ENCODE results near the gene OGFOD3.

DNA sequence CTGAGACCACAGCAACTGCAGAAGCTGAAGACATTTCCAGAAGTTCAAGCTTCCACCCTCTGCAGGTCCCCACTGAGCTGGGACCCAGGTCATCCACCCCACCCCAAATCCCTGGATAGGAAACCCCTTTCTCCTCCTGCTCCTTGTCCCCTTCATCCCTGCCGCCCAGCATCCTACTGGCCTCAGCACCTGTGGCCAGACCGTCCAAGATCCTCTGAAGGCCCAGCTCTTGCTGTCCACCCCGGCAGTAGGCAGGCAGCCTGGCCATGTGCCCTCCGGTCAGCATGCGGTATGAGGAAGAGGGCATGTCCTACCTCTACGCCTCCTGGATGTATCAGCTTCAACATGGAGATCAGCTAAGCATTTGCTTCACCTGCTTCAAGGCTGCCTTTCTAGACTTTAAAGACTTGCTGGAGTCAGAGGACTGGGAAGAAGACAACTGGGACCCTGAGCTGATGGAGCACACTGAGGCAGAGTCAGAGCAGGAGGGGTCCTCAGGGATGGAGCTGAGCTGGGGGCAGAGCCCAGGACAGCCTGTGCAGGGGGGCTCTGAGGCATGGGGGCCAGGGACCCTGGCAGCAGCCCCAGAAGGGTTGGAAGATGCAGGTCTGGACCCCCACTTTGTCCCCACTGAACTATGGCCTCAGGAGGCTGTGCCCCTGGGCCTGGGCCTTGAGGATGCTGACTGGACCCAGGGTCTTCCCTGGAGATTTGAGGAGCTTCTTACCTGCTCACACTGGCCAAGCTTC lies 56.3 kb downstream of the OGFOD3 start:
- no peak for TF ChIP-seq EZH2 (IDR thresholded peaks at IDR 0.05; ENCODE audit: low read depth, unreplicated experiment)
- TF ChIP-seq, protein P1, sequence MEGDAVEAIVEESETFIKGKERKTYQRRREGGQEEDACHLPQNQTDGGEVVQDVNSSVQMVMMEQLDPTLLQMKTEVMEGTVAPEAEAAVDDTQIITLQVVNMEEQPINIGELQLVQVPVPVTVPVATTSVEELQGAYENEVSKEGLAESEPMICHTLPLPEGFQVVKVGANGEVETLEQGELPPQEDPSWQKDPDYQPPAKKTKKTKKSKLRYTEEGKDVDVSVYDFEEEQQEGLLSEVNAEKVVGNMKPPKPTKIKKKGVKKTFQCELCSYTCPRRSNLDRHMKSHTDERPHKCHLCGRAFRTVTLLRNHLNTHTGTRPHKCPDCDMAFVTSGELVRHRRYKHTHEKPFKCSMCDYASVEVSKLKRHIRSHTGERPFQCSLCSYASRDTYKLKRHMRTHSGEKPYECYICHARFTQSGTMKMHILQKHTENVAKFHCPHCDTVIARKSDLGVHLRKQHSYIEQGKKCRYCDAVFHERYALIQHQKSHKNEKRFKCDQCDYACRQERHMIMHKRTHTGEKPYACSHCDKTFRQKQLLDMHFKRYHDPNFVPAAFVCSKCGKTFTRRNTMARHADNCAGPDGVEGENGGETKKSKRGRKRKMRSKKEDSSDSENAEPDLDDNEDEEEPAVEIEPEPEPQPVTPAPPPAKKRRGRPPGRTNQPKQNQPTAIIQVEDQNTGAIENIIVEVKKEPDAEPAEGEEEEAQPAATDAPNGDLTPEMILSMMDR (conservative IDR thresholded peaks at IDR 0.05; ENCODE audit: low read depth in 2 of 2): no peak
- TF ChIP-seq ZNF114 (CRISPR knock-in tag; IDR thresholded peaks at IDR 0.05): no peak
- no peak for TF ChIP-seq POLR2AphosphoS5 (IDR thresholded peaks at IDR 0.05; ENCODE audit: low read depth)
- no peak for TF ChIP-seq EZH2phosphoT487 (IDR thresholded peaks at IDR 0.05; ENCODE audit: unreplicated experiment)
- no peak for TF ChIP-seq CREB1 (CRISPR knock-in tag; IDR thresholded peaks at IDR 0.05; ENCODE audit: low read depth)
- no peak for TF ChIP-seq JUNB (IDR thresholded peaks at IDR 0.05; ENCODE audit: unreplicated experiment)
